Kidney epithelial cell (primary cell): ENCODE measurements around the gene ZNF446. TPM values are rescaled to one million over a fixed set of nuclear protein-coding genes. Genes with fewer than 3 reads are reported as not detected.

Experiments used
- DNase-seq: peaks from one replicate; pipeline ENCODE4 v3.0.0-alpha.2; 2010; ENCODE audit warnings: low read depth
- H3K27me3 ChIP-seq: 2 replicates; pipeline ENCODE4 v1.6.0; 2011; ENCODE audit warnings: low read length; ENCODE audit not compliant: control insufficient read depth, insufficient read depth
- H3K36me3 ChIP-seq: 2 replicates; pipeline ENCODE4 v1.5.1; 2011; ENCODE audit warnings: low read length; ENCODE audit not compliant: control insufficient read depth, insufficient read depth
- H3K4me3 ChIP-seq: 2 replicates; pipeline ENCODE4 v1.5.1; 2011; ENCODE audit warnings: low read depth, mild to moderate bottlenecking, control low read depth, low read length
- CTCF ChIP-seq: IDR thresholded peaks from 2 replicates; pipeline ENCODE4 v1.5.1; 2011; ENCODE audit warnings: mild to moderate bottlenecking, moderate library complexity, low read length, control low read depth, inconsistent platforms; ENCODE audit not compliant: insufficient read depth, poor library complexity, severe bottlenecking
- total RNA-seq: library from RNA; depleted of rRNA; stranded (reverse); fragments of >200 nt; gene quantifications from 2 replicates; pipeline ENCODE4 v1.2.3, GENCODE V29; 2015

The ZNF446 gene
- total RNA-seq, 1 donor from 2014 or later: 10.8 TPM

- Histone ChIP-seq H3K36me3 (no peaks in the 10 kb centered on the region), H3K27me3 (no peaks in the 10 kb centered on the region), H3K4me3 (peak overlapping the region; percentile 59)
- TF ChIP-seq CTCF: no peak
- DNase-seq: no peak
These were observed 997 bp upstream of the ZNF446 start for GRCh38 chr19:58474997-58475713.

- H3K27me3 ChIP-seq: no peaks in the 10 kb centered on the region
- H3K36me3 ChIP-seq: no peaks in the 10 kb centered on the region
- no peak for TF ChIP-seq CTCF
- no peak for DNase-seq
- H3K4me3 ChIP-seq: peak overlapping the region; percentile 59
These were observed 405 bp downstream of the ZNF446 start for GRCh38 chr19:58476498-58477015.

- TF ChIP-seq CTCF: no peak
- no peak for DNase-seq
- no peak overlapping the region for H3K4me3 ChIP-seq
These were observed 978 bp downstream of the ZNF446 start for GRCh38 chr19:58477130-58477529.

GRCh38 chr19:58477871-58478270 lies 1.7 kb downstream of the ZNF446 start:
- no peak for TF ChIP-seq CTCF
- no peaks in the 10 kb centered on the region for H3K27me3 ChIP-seq
- no peak overlapping the region for H3K4me3 ChIP-seq
- H3K36me3 ChIP-seq: no peaks in the 10 kb centered on the region
- DNase-seq: no peak

More at GRCh38 chr19:58477130-58477529, 978 bp downstream of the ZNF446 start:
- Histone ChIP-seq H3K36me3 (no peaks in the 10 kb centered on the region), H3K27me3 (no peaks in the 10 kb centered on the region)

GRCh38 chr19:58479303-58479702 lies 3.2 kb downstream of the ZNF446 start:
- DNase-seq: no peak
- Histone ChIP-seq H3K4me3 (no peak overlapping the region), H3K27me3 (no peaks in the 10 kb centered on the region), H3K36me3 (no peaks in the 10 kb centered on the region)
- no peak for TF ChIP-seq CTCF
